HL-60 (cell line): ENCODE results near the gene DCHS1.
"Not testable (repeated sequence)": the region's sequence is repeated elsewhere in the genome, so short reads cannot be mapped to it uniquely, and the experiment has no call there.

Experiments
- CTCF ChIP-seq: IDR thresholded peaks from one replicate; pipeline ENCODE4 v1.5.1; 2011; ENCODE audit warnings: low read length, control low read depth, inconsistent platforms; ENCODE audit not compliant: insufficient read depth
- GABPA ChIP-seq: IDR thresholded peaks from 2 replicates; pipeline ENCODE4 v1.6.1; 2012; ENCODE audit warnings: low read depth
- REST ChIP-seq: IDR thresholded peaks from 2 replicates; pipeline ENCODE4 v1.6.1; 2012; ENCODE audit warnings: low read depth; ENCODE audit not compliant: insufficient replicate concordance

- not testable (repeated sequence) for TF ChIP-seq CTCF, GABPA, REST
Observed at GRCh38 chr11:6690431-6691132, 35.0 kb upstream of the DCHS1 start.
